Heart right ventricle (tissue), 16 donors: ENCODE data around the gene NRXN3. TPM values are rescaled to one million over a fixed set of nuclear protein-coding genes. Genes with fewer than 3 reads are reported as not detected.

ENCODE experiments used
- ATAC-seq, 8 donors: fragments of 200-7000 bp; cut with Tn5 transposase; one replicate each; pipeline ENCODE4 v1.9.1; 2020; ENCODE audit warnings: mild to moderate bottlenecking in 8 of 8, moderate library complexity in 8 of 8, moderate number of reproducible peaks in 1 of 8
- DNase-seq, 2 donors: peaks; one replicate each; pipeline ENCODE4 v3.0.0-alpha.2; 2020
- H3K27ac ChIP-seq, 10 donors: fragments of 200-600 bp; sonication (generic) in 2 of 10; one replicate each; pipeline versions ENCODE4 v1.5.0 to v1.8.0; 2020 to 2022; ENCODE audit warnings: mild to moderate bottlenecking in 3 of 10
- H3K27me3 ChIP-seq, 7 donors: fragments of 200-600 bp; one replicate each; pipeline ENCODE4 v1.8.0; 2021 to 2022; ENCODE audit warnings: mild to moderate bottlenecking in 2 of 7
- H3K36me3 ChIP-seq, 9 donors: fragments of 200-600 bp; sonication (generic) in 1 of 9; one replicate each; pipeline versions ENCODE4 v1.5.0 to v1.8.0; 2020 to 2022; ENCODE audit warnings: mild to moderate bottlenecking in 2 of 9
- H3K4me1 ChIP-seq, 9 donors: fragments of 200-600 bp; sonication (generic) in 1 of 9; one replicate each; pipeline versions ENCODE4 v1.5.0 to v1.8.0; 2020 to 2022; ENCODE audit warnings: mild to moderate bottlenecking in 4 of 9
- H3K4me3 ChIP-seq, 10 donors: fragments of 200-600 bp; sonication (generic) in 2 of 10; one replicate each; pipeline versions ENCODE4 v1.5.0 to v1.8.0; 2020 to 2022; ENCODE audit warnings: mild to moderate bottlenecking in 7 of 10, moderate library complexity in 2 of 10
- H3K9me3 ChIP-seq, 11 donors: fragments of 200-600 bp in 10 of 11; sonication (generic) in 2 of 11; one replicate each; pipeline versions ENCODE4 v1.5.0 to v1.8.0; 2013 to 2022; ENCODE audit warnings: mild to moderate bottlenecking in 2 of 11, control low read depth in 1 of 11, moderate library complexity in 1 of 11
- CTCF ChIP-seq, 9 donors: fragments of 200-600 bp; sonication (generic) in 2 of 9; IDR thresholded peaks; one replicate each; pipeline versions ENCODE4 v1.5.0 to v1.8.0; 2021 to 2022; ENCODE audit warnings: antibody characterized with exemption in 9 of 9, mild to moderate bottlenecking in 5 of 9, moderate library complexity in 1 of 9
- WGBS, 2 donors: extraction: QIAGEN DNeasy Blood & Tissue Kit; methylation state at CpG; one replicate each; pipeline ENCODE4 v1.1.7; 2013; ENCODE audit warnings: inconsistent platforms in 1 of 2; 5-methylcytosine and 5-hydroxymethylcytosine counted together
- intact Hi-C, 10 donors: fragments of 100-400 bp; cut with DNase I; formaldehyde crosslinking; loops; one replicate each; pipeline versions ENCODE4 v1.11.1 to v1.14.2; 2022
- polyA plus RNA-seq, 2 donors: library from polyadenylated mRNA; stranded (reverse); fragments of 200-250 nt; gene quantifications; one replicate each; pipeline ENCODE4 v1.2.3, GENCODE V29; 2013
- total RNA-seq, 10 donors: library from RNA; stranded (reverse); fragmentation: NEBNext Ultra II Directional in 3 of 10; extraction: Animal tissue kit (Norgen Biotek cat#: 25700) in 3 of 10; gene quantifications; one replicate each; pipeline versions ENCODE4 v1.2.1 to v1.2.4, GENCODE V29; 2021 to 2023
- donor health status: Arrhythmogenic right ventricular cardiomyopathy.
- donor health status: ischemic (EF 13 %, LVEDD 7.1; RV severe dilation, severe dysfunction).
- donor health status: healthy with polysubstance abuse.
- donor health status: DM: no; HTN: yes; CAD: no.
- donor health status: DM: no; HTN: no; CAD: no.
- donor health status: ischemic (EF 25% LVEDD 6.9; RV normal size, moderate dysfunction).
- donor health status: ischemic (EF 25% LVEDD 5.7; RV mildly dilated, moderate dysfunction).
- donor health status: healthy.
- donor health status: DM: yes; HTN: yes; CAD: no.
- donor health status: Ischemic cardiomyopathy.
- donor health status: ischemic (EF 35%, LVEDD 5.7; RV mildly dilated, moderate dysfunction).
- donor health status: nonischemic (EF 11% LVEDD 7.7; RV severe dilation, severe dysfunction).
- donor health status: DM: yes; HTN: yes; CAD: no.
- donor health status: PGD.
- donor health status: ischemic (EF 29% LVEDD 5.4; RV normal size, mild dysfunction).
- donor health status: nonischemic (EF 23%, LVEDD 6.1; RV moderate dilation, normal function).

NRXN3 gene
- total and polyA plus RNA-seq, 12 donors: 0.23 to 1.8 (median 0.87) TPM

- Histone ChIP-seq H3K36me3 (no peaks in the 10 kb centered on the region), H3K27ac (no peak overlapping the region), H3K27me3 (no peaks in the 10 kb centered on the region), H3K4me3 (no peak overlapping the region), H3K4me1 (no peaks in the 10 kb centered on the region), H3K9me3 (peaks cover 0 to 8% (median 0%) of the 10 kb centered on the region in 11 donors)
- ATAC-seq (no peak), DNase-seq (no peak)
- no peak for TF ChIP-seq CTCF (IDR thresholded peaks at IDR 0.05)
- intact Hi-C loops: no loop called here
- 81 to 90% methylated on average over 2 of the region's 2 CpGs for WGBS, 2 donors
These were observed 1247.8 kb downstream of the NRXN3 start for GRCh38 chr14:79417961-79418360.

- no peaks in the 10 kb centered on the region for H3K27me3 ChIP-seq
- intact Hi-C loops: no loop called here
- peaks cover 0 to 8% (median 0%) of the 10 kb centered on the region in 11 donors for H3K9me3 ChIP-seq
- DNase-seq: no peak
- H3K4me3 ChIP-seq: no peak overlapping the region
- no peak overlapping the region for H3K27ac ChIP-seq
- H3K4me1 ChIP-seq: no peaks in the 10 kb centered on the region
- no peaks in the 10 kb centered on the region for H3K36me3 ChIP-seq
- WGBS, 2 donors: 65 to 71% methylated on average over 5 of the region's 5 CpGs
- no peak for TF ChIP-seq CTCF (IDR thresholded peaks at IDR 0.05)
- ATAC-seq: no peak
These were observed 1248.7 kb downstream of the NRXN3 start for GRCh38 chr14:79418649-79419415.

GRCh38 chr14:79419571-79420327, 1249.6 kb downstream of the NRXN3 start:
- no peak overlapping the region for H3K4me3 ChIP-seq
- H3K9me3 ChIP-seq: peaks cover 0 to 8% (median 0%) of the 10 kb centered on the region in 11 donors
- H3K4me1 ChIP-seq: no peaks in the 10 kb centered on the region
- WGBS, 2 donors: 20 to 36% methylated on average over 1 of the region's 1 CpG
- TF ChIP-seq CTCF (IDR thresholded peaks at IDR 0.05): no peak
- H3K27ac ChIP-seq: no peak overlapping the region
- DNase-seq: no peak
- no peaks in the 10 kb centered on the region for H3K27me3 ChIP-seq
- no peak for ATAC-seq
- no peaks in the 10 kb centered on the region for H3K36me3 ChIP-seq
- intact Hi-C loops: no loop called here

GRCh38 chr14:79420725-79421124, 1250.6 kb downstream of the NRXN3 start:
- DNase-seq (no peak), ATAC-seq (no peak)
- intact Hi-C loops: no loop called here
- H3K27ac ChIP-seq: no peak overlapping the region
- 26 to 27% methylated on average over 2 of the region's 2 CpGs for WGBS, 2 donors
- H3K4me1 ChIP-seq: no peaks in the 10 kb centered on the region
- H3K27me3 ChIP-seq: no peaks in the 10 kb centered on the region
- peaks cover 0 to 8% (median 0%) of the 10 kb centered on the region in 11 donors for H3K9me3 ChIP-seq
- TF ChIP-seq CTCF (IDR thresholded peaks at IDR 0.05): no peak
- no peak overlapping the region for H3K4me3 ChIP-seq
- no peaks in the 10 kb centered on the region for H3K36me3 ChIP-seq
